GM12875 (cell line): ENCODE results near the gene ALPK3.

ENCODE experiments used
- H3K4me3 ChIP-seq: one replicate; pipeline ENCODE4 v1.5.1; 2011; ENCODE audit warnings: low read depth, low read length, control low read depth
- TF ChIP-seq, protein P1 (sequence below): IDR thresholded peaks from 2 replicates; pipeline ENCODE4 v1.5.1; 2011; ENCODE audit warnings: low read depth, mild to moderate bottlenecking, control low read depth, inconsistent platforms, low read length, moderate library complexity, borderline replicate concordance; ENCODE audit not compliant: insufficient read depth

Gene ALPK3

DNA sequence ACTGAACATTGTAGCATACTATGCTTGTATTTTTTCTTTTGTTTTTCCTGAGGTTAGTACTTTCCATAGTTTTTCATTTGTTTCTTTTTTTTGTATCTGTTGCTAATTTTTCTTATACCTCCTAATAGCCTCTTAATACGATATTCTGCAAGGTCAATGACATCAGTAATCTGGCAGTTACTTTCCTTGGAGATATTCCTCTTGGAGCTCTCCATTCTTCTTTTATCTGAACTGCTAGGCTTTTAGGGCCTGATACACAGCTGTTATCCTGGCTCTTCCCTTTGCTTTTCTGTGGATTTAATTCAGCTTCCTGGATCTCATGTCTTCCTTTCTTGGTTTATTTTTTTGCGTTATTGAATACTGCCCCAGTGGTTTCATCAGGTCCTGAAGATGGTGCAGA is 12.9 kb downstream of the ALPK3 start:
- TF ChIP-seq, protein P1, sequence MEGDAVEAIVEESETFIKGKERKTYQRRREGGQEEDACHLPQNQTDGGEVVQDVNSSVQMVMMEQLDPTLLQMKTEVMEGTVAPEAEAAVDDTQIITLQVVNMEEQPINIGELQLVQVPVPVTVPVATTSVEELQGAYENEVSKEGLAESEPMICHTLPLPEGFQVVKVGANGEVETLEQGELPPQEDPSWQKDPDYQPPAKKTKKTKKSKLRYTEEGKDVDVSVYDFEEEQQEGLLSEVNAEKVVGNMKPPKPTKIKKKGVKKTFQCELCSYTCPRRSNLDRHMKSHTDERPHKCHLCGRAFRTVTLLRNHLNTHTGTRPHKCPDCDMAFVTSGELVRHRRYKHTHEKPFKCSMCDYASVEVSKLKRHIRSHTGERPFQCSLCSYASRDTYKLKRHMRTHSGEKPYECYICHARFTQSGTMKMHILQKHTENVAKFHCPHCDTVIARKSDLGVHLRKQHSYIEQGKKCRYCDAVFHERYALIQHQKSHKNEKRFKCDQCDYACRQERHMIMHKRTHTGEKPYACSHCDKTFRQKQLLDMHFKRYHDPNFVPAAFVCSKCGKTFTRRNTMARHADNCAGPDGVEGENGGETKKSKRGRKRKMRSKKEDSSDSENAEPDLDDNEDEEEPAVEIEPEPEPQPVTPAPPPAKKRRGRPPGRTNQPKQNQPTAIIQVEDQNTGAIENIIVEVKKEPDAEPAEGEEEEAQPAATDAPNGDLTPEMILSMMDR, result no peak
- no peak overlapping the region for H3K4me3 ChIP-seq

DNA sequence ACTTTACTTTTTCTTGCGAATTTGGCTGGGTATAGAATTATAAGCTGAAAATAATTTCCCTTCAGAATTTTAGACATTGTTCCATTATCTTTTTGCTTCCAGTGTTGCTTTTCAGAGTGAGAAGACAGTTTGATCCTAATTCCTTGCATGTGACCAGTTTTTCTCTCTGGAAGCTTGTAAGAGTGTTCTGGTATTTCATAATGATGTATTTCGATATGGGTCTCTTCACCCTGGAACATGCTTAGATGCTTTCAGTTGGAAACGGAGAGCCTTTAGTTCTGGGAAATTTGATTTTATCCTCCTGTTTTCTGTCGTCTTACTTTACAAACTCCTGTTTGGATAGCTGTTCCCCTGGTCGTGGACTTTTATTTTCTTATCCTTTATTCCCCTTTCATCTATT is 13.9 kb downstream of the ALPK3 start:
- TF ChIP-seq, protein P1, result no peak
- no peak overlapping the region for H3K4me3 ChIP-seq

DNA sequence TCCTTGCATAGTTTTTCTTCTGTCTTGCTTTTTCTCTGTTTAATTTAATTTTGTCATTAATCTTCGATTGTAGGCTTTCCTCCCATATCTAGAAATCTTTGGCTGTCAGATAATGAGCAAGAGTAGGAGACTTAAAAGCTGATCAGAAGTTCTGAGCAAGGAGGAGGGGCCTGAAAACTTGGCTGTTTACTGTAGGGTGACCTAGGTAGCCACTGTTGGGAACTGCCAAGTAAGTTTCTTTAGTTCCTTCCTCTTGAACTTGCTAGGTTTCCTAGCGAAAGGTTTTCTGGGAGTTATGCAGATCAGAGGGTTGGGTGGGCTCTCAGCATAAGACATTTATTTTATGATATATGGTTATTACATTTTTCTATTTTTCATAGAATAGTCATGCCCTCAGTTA is 14.5 kb downstream of the ALPK3 start:
- H3K4me3 ChIP-seq, result no peak overlapping the region
- TF ChIP-seq, protein P1, result no peak

DNA sequence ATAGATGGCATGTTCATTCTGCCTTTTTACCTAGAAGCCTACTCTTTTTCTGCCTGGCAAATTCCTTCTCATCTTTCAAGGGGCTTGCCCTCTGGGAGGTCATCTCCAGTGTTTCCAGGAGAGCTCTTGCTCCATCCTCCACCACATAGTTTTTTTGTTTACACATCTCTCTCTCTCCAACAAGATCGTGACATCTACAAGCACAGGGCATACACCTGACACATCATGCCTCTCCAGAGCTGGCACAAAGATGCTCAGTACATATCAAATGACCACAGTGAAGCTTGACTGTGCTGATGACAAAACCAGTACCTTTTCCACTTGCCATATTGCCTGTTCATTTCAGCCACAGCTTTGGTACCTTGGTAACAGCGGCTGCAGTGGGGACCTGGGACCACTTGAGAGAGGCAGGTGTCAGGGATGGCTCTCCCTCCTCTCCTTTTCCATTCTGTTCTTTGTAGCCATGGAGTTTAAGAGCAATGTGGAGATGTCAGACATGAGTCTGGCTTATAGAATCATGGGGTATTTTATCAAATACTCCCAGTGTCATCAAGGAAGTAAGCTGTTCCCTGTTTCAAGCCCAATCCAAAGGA is 15.4 kb downstream of the ALPK3 start:
- no peak overlapping the region for H3K4me3 ChIP-seq
- TF ChIP-seq, protein P1, result no peak

DNA sequence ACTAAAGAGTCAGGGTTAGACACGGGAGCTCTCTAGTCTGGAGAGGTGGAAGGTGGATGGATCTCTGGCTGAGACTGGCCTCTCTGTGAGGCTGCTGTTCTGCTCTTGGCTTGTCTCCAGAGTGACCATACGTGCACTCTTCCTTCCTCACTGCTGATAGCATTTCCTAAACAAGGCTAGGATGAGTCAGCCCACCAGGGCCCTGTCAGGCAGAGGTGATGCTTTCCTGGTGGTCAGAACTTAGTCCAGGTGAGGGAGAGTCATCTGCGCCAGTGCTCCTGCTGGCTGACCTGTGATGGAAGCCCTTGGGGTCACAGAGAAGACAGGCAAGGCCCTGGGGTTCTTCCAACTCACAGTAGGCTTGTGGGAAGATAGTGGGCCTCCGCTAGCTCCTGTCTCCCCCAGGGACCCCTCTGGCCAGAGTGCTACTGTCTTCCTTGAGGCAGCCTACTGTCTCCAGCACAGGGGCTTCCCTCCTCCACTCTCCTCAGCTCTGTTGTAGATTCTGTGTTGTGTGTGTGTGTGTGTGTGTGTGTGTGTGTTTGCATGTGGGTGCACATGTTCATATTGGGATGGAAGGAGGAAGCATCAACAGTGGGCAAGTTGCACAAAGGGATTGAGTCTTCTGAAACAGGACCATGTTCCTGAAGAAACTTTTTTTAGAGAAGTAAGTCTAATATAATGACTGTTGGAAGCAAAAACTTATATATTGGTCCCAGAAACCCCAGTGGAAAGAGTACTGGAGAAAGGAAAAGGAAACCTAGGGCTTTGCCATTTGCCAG is 16.5 kb downstream of the ALPK3 start:
- no peak overlapping the region for H3K4me3 ChIP-seq
- TF ChIP-seq, protein P1, result no peak

DNA sequence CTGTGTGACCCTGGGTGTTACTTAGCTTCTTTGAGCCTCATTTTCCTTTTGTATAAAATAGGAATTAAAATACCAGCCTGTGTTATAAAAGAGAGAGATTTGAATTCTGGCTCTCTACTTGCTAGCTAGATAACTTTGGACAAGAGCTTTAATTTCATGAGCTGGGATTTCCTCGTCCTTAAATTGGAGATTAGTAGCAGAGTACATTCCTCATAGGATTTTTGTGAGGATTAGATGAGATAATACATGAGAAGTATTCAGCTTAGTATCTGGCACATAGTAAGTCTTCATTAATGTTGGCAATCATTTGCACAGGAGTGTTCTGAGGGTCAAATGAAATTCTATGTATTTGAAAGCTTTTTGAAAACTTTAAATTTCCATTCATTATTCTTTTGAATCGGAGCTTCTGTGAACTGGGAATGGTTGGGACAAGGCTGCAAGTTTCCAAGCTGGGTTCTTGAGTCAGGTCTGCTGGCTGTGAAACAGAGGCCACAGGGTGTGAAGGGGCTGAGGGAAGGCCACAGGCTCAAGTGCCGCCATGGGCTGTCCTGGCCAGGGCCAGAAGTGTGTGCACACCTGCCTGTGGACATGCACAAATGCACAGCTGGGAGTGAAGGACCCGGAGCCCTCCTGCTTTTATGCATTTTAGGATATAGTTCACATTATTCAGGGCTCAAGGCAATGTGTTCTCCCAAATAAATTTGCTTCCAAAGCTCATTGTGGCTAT is 17.2 kb downstream of the ALPK3 start:
- H3K4me3 ChIP-seq, result no peak overlapping the region
- TF ChIP-seq, protein P1, result no peak

DNA sequence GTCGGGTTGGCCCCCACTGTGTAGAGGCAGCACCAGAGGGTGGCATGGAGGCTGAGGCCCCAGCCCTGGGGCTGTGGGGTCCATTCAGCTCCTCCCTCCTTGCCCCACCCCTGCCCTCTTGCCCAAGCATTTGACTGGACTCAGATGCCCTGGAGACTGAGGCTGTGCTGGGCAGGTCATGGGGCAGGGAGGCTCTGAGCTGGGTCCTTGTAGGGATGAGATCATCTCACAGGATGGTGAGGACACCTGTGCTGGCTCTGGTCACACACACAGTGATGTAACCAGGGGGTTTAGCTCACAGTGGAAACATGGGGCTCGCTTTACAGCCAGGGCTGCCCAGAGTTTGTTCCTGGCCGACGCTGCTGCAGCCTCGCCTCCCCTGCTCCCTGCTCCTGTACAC is 17.8 kb downstream of the ALPK3 start:
- TF ChIP-seq, protein P1, result no peak
- H3K4me3 ChIP-seq, result no peak overlapping the region
